Measurements from ENCODE around the gene GLG1. TPM values are rescaled to one million over a fixed set of nuclear protein-coding genes. Genes with fewer than 3 reads are reported as not detected.

The GLG1 gene
- total and polyA plus RNA-seq, 2 donors (not counting 3 experiments of a cell fraction or from before 2014, with no cell fraction given): 86.3 to 165 TPM

GRCh38 chr16:74596586-74596985 lies 10.3 kb downstream of the GLG1 start:
- dilution Hi-C loops (cut with MboI; ENCODE audit: extremely low pct_ligation_motif_present, low sequenced_read_pairs): no loop called here
- H3K9me1 ChIP-seq (replicated peaks; ENCODE audit: control insufficient read depth, extremely low read depth, insufficient read depth, low read length): peaks cover 3% of the 10 kb centered on the region
- no peaks in the 10 kb centered on the region for H3K9me3 ChIP-seq (replicated peaks; ENCODE audit: control insufficient read depth, insufficient read depth, low read length)
- H4K20me1 ChIP-seq (replicated peaks; ENCODE audit: control insufficient read depth, extremely low read depth, insufficient read depth, low read length): no peaks in the 10 kb centered on the region
- H3K4me2 ChIP-seq (ENCODE audit: insufficient read depth, low read length): no peak overlapping the region
- no peaks in the 10 kb centered on the region for H3K27me3 ChIP-seq (ENCODE audit: control insufficient read depth in 2 of 2, insufficient read depth in 2 of 2, low read length in 2 of 2)
- FAIRE-seq (no peak), DNase-seq (ENCODE audit: low read depth, low spot score) (no peak)
- no peak overlapping the region for H3K27ac ChIP-seq (ENCODE audit: insufficient read depth, low read depth, low read length)
- H3K79me2 ChIP-seq (ENCODE audit: control insufficient read depth, insufficient read depth, low read length): peaks cover 76% of the 10 kb centered on the region
- ChIA-PET POLR2A (interaction anchor here (0.6 kb wide), 1 partner anchor 33 kb away, joined by 3 read pairs; no protein-coding TSS in a partner anchor), CTCF (no interaction called here)
- H3K9ac ChIP-seq (replicated peaks; ENCODE audit: extremely low read depth, insufficient read depth, low read length): no peak overlapping the region
- H3K4me1 ChIP-seq (ENCODE audit: control insufficient read depth, extremely low read depth, insufficient read depth, low read length): peaks cover 24% of the 10 kb centered on the region
- no TSS peak for BruUV-seq (replicated peaks)
- TF ChIP-seq MAX (IDR thresholded peaks at IDR 0.05; ENCODE audit: insufficient read depth, insufficient read length) (no peak), MYC (IDR thresholded peaks at IDR 0.05; ENCODE audit: low read depth, low read length) (no peak), FOS (IDR thresholded peaks at IDR 0.05; ENCODE audit: borderline replicate concordance, insufficient read depth, low read length) (no peak), POLR2A (IDR thresholded peaks at IDR 0.05; ENCODE audit: low read depth, low read length) (no peak), JUN (IDR thresholded peaks at IDR 0.05; ENCODE audit: borderline replicate concordance, insufficient read depth, insufficient read length, low read depth) (no peak), POLR2AphosphoS5 (IDR thresholded peaks at IDR 0.05; ENCODE audit: insufficient read depth, low read depth, low read length) (no peak), GATA2 (IDR thresholded peaks at IDR 0.05; ENCODE audit: insufficient read depth, insufficient read length, low read depth, low read length) (no peak), EZH2 (IDR thresholded peaks at IDR 0.05; ENCODE audit: borderline replicate concordance, low read depth, low read length, severe bottlenecking) (no peak)
- TF ChIP-seq, protein P1, sequence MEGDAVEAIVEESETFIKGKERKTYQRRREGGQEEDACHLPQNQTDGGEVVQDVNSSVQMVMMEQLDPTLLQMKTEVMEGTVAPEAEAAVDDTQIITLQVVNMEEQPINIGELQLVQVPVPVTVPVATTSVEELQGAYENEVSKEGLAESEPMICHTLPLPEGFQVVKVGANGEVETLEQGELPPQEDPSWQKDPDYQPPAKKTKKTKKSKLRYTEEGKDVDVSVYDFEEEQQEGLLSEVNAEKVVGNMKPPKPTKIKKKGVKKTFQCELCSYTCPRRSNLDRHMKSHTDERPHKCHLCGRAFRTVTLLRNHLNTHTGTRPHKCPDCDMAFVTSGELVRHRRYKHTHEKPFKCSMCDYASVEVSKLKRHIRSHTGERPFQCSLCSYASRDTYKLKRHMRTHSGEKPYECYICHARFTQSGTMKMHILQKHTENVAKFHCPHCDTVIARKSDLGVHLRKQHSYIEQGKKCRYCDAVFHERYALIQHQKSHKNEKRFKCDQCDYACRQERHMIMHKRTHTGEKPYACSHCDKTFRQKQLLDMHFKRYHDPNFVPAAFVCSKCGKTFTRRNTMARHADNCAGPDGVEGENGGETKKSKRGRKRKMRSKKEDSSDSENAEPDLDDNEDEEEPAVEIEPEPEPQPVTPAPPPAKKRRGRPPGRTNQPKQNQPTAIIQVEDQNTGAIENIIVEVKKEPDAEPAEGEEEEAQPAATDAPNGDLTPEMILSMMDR (IDR thresholded peaks at IDR 0.05; ENCODE audit: extremely low read depth in 1 of 2, insufficient read depth in 1 of 2, low read depth in 1 of 2, low read length in 2 of 2): no peak
- intact Hi-C loops (cut with micrococcal nuclease): no loop called here
- no peak overlapping the region for H2AFZ ChIP-seq (ENCODE audit: low read depth, low read length)
- H3K36me3 ChIP-seq (ENCODE audit: control insufficient read depth in 2 of 2, extremely low read depth in 1 of 2, insufficient read depth in 2 of 2, low read length in 2 of 2): peaks cover 0 to 2% of the 10 kb centered on the region in 2 experiments
- H3K4me3 ChIP-seq (replicated peaks in 1 of 3; ENCODE audit: insufficient read depth in 1 of 3, low read depth in 1 of 3, low read length in 3 of 3): no peak overlapping the region

All from endothelial cell of umbilical vein (primary cell).